H1 (cell line): Measurements from ENCODE around the gene FXN. TPM values are rescaled to one million over a fixed set of nuclear protein-coding genes. Genes with fewer than 3 reads are reported as not detected.

Experiments used
- CHD1 ChIP-seq: IDR thresholded peaks from 2 replicates; pipeline ENCODE4 v1.6.1; 2012; ENCODE audit warnings: low read depth, low read length, improper control_type of control experiment
- EZH2 ChIP-seq: fragments of 200-600 bp; sonication (generic); IDR thresholded peaks from 2 replicates; pipeline ENCODE4 v1.7.1; 2012; ENCODE audit warnings: low read depth, mild to moderate bottlenecking, moderate library complexity, low read length, inconsistent platforms; ENCODE audit not compliant: severe bottlenecking
- polyA plus RNA-seq, 7 experiments: library from polyadenylated mRNA; depleted of rRNA in 3 of 7; stranded (reverse) in 5 of 7; unstranded in 2 of 7; fragments of >200 nt in 5 of 7; fragments of 200-250 nt in 2 of 7; gene quantifications; 1 replicate in 5 of 7; 2 replicates in 1 of 7; 4 replicates in 1 of 7; pipeline versions ENCODE4 v1.2.1 to v1.2.3, GENCODE V29; 2011 to 2013; ENCODE audit warnings: missing spikeins in 2 of 7, mixed read lengths in 2 of 7
- total RNA-seq: library from RNA; stranded (reverse); fragmentation: NEBNext Ultra II Directional; extraction: Animal tissue kit (Norgen Biotek cat#: 25700); gene quantifications from 2 replicates; pipeline ENCODE4 v1.2.1, GENCODE V29; 2021

The FXN gene
- total and polyA plus RNA-seq, 2 of the 8 experiments (the other 6 are each of a cell fraction or from before 2014, with no cell fraction given): 34.2 to 37.5 TPM

GRCh38 chr9:69076550-69076949 is 41.0 kb downstream of the FXN start (continued):
- no peak for TF ChIP-seq CHD1
- TF ChIP-seq EZH2: no peak
